Left ventricle myocardium superior (tissue), 1 donor: ENCODE data around the gene ZBED3. TPM values are rescaled to one million over a fixed set of nuclear protein-coding genes. Genes with fewer than 3 reads are reported as not detected.
"Not testable (repeated sequence)": the region's sequence is repeated elsewhere in the genome, so short reads cannot be mapped to it uniquely, and the experiment has no call there.

Experiments
- ATAC-seq: fragments of 200-7000 bp; cut with Tn5 transposase; one replicate; pipeline ENCODE4 v1.9.1; 2020; ENCODE audit warnings: mild to moderate bottlenecking, moderate library complexity
- DNase-seq: peaks from one replicate; pipeline ENCODE4 v3.0.0-alpha.2; 2020
- intact Hi-C: fragments of 100-400 bp; cut with micrococcal nuclease; formaldehyde crosslinking; loops from one replicate; pipeline ENCODE4 v1.11.0; 2022
- total RNA-seq: library from RNA; stranded (reverse); fragmentation: NEBNext Ultra II Directional; extraction: Animal tissue kit (Norgen Biotek cat#: 25700); gene quantifications from one replicate; pipeline ENCODE4 v1.2.1, GENCODE V29; 2021
- donor health status: DM: no; HTN: yes; CAD: no; lungs with severe emphysema.

The ZBED3 gene
- total RNA-seq, 1 donor from 2014 or later: 4.7 TPM

DNA sequence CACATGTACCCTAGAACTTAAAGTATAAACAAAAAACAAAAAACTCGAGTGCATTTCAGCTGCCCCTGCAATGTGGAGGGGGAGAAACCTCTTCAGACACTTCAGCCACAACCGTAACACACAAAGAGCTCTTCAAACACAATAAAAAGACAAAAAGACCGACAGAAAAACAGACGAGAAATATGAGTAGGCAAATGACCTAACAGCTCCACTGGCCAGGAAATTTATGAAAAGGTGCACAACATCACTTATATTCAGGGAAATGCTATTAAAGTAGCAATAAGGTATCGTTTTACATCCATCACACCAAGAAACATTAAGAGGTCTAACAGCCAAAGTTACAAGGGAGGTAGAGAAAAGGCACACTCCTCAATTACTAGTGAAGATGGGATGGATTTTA is 6.2 kb downstream of the ZBED3 start:
- no peak for DNase-seq

DNA sequence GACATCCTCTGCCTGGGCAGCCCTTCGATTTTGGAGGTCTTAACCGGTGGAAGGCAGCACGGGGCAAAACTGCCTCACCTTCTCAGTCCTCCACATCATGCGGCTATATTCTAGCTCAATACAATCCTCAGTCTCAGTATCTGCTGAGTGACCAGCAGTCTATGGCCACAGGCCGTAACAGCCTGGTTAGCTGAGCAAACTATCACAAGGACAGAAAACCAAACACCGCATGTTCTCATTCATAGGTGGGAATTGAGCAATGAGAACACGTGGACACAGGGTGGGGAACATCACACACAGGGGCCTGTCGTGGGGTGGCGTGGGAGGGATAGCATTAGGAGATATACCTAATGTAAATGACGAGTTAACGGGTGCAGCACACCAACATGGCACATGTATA is 6.6 kb downstream of the ZBED3 start:
- DNase-seq, ATAC-seq, intact Hi-C loops: not testable (repeated sequence)

More for the DNA sequence above, 6.2 kb downstream of the ZBED3 start:
- no peak for ATAC-seq
- intact Hi-C loops: no loop called here

DNA sequence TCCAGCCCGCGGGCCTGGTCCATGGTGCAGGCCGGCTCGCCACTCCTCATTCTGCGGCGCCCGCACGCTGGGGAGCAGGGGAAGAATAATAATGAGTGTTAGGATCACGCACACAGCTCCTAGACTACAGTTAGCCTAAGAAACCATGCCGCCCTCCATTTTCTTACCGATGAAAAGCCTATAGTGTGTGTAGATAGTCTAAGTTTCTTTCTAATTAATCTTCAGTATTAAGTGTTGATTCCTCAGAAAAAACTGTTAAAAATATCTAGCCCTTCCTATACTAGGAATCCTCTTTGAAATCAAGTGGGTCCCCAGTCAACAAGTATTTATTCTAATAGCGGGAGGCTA is 9.3 kb downstream of the ZBED3 start:
- ATAC-seq (no peak), DNase-seq (no peak)
- intact Hi-C loops: no loop called here

DNA sequence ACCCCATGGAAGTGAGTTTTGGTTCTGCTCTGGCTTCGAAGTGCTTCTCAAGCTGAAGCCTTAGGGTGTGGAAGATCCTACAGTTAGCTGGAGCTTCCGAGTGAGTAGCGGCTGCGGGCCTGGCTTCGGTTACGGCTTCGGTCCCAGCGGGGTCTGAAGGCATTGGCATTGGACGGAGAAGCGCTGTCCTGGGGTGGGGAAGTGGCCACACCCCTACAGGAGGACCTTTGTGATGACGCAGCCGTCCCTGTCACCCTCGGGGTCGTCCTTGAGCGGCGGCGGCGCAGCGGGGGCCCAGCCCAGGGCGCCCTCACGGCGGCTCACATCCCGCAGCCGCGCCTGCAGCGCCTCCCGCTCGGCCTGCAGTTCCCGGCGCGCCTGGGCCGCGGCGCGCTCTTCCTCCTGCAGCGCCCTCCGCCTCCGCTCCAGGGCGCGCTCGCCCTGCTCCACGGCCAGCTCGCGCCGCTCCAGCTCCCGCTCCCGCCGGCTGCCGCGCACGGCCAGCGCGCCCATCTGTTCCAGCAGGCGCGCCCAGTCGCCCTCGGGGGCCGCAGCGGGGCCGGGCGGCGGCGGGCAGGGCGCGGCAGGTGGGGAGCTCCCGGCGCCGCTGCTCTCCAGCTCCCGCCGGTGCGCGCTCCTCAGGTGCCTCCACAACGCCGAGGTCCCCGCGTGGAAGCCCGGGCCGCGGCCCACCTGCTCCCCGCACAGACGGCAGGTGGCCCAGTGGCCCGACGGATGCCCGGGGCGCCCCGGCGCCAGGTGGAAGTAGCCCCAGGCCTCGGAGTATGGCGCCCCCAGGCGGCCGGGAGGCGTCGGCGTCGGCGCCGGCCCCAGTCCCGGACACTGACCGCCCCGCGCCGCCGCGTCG is 9.9 kb downstream of the ZBED3 start:
- intact Hi-C loops: no loop called here
- DNase-seq: peak; percentile 86
- ATAC-seq: peak; percentile 93

DNA sequence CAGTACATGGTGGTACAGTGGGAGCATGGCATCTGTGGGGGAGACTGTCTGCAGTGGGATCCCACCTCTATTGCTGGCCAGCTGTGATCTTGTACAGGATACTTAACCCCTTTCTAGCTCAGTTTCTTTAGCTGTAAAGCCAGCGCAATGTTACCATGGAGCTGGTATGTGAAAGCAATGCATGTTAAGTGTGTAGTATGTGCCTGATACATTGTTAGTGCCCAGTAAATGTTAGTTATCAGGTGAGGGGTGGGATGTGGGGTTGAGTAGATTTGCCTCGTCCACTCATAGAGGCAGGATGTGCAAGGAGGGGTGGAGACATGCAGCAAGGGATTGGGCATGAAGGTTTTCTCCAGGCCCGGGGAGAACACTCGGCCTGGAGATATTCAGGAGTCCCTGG is 12.3 kb downstream of the ZBED3 start:
- DNase-seq: no peak
- no peak for ATAC-seq
- intact Hi-C loops: no loop called here

- intact Hi-C loops: no loop called here
- DNase-seq: no peak
- no peak for ATAC-seq
Observed at GRCh38 chr5:77073667-77074066, 13.4 kb downstream of the ZBED3 start.

- ATAC-seq (peak; percentile 66), DNase-seq (no peak)
- intact Hi-C loops: no loop called here
Observed at GRCh38 chr5:77066823-77067442, 20.2 kb downstream of the ZBED3 start.

DNA sequence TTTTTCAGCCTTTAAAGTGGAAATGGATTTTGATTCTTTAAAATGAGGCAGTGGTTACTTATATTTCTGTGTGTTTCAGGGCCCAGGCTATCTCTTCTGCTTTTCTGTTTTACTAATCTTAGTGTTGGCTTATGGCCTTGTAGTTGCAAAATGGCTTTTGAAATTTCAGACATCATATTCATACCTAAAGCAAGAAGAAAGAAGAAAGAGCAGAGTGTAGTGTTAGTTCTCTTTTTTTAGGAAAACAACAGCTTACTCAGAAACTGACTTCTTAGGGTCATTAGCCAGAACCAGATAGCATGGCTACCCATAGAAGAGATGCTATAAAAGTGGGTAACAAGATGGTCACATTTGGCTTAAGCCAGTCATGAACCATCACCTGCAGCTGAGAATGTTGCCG is 20.9 kb downstream of the ZBED3 start:
- DNase-seq: no peak
- ATAC-seq: no peak
- intact Hi-C loops: no loop called here

- ATAC-seq (no peak), DNase-seq (no peak)
- intact Hi-C loops: no loop called here
Observed at GRCh38 chr5:77065256-77065655, 21.8 kb downstream of the ZBED3 start.

DNA sequence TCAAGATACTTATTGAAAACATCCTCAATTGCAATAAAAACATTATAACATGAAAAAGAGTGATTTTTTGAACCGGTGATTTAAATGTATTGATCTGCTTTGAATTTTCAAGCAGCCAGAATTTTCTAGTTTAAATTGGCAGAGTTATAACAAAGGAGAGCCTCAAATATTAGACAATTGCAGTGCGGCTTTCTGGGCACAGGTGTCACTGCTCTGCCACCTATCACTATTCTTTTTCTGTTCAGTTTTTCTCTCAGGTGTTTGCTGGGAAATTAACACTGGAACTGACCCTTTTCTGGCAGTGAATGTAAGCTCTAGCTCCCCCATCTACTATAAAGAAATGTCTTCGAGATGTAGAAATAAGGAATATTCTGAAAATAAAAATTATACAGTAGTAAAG is 23.0 kb downstream of the ZBED3 start:
- no peak for ATAC-seq
- no peak for DNase-seq
- intact Hi-C loops: no loop called here

GRCh38 chr5:77046416-77047073 is 40.5 kb downstream of the ZBED3 start:
- intact Hi-C loops: no loop called here
- DNase-seq (no peak), ATAC-seq (no peak)

DNA sequence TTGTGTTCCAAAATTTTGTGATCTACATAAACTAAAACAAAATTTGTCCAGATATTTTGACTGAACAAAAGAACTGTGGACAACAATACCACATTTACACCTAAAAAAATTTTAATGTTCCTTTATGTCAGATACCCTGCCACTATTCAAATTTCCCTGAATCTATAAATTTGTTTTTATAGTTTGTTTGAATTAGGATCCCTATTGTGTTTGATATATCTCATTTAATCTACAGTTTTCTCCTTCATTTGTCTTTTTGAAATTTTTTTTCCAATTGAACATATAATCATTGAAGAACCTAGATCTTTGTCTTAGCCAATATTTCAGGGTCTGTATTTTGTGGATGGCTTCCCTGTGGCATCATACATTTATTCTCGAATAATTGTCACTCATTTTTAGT is 51.1 kb downstream of the ZBED3 start:
- no peak for ATAC-seq
- DNase-seq: no peak
- intact Hi-C loops: no loop called here

DNA sequence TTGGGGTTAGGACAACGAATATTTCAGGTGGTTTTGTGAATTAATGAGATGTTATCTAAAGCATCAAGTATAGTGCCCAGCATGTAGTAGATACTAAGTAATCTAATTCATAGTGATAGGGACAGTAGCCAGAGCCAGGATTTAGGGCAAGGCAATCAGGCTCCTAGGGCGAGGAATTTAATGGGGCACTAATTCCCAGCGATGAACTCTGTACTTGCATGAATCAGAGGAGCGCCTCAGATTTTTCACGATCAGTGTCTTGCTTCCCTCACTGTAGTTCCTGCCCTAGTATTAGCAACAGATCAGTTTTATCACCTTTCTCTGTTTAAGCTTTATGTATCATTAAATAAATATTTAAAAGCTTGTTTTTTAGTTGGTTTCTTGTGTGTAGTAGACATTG is 53.7 kb downstream of the ZBED3 start:
- intact Hi-C loops: no loop called here
- ATAC-seq: no peak
- no peak for DNase-seq

DNA sequence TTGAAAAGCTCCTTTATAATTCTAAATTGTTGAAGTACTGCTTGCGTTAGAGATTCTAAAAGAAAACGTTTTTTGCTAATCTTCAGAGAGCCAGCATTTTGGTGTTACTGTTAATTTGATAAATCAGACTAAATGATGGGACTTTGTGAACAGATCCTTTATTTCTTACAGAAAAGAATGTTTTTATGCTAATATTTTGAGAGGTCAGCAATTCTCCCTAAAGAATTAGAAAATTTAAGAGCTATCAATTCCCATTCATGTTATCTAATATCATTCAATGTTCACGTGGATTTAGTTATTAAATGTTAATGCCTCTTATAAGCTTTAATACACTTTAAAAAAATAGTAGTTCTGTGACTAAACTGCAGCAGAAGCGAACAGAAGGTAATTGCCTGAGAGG is 54.5 kb downstream of the ZBED3 start:
- no peak for ATAC-seq
- DNase-seq: no peak
- intact Hi-C loops: no loop called here

GRCh38 chr5:77031891-77032290 is 55.2 kb downstream of the ZBED3 start:
- no peak for DNase-seq
- no peak for ATAC-seq
- intact Hi-C loops: no loop called here

DNA sequence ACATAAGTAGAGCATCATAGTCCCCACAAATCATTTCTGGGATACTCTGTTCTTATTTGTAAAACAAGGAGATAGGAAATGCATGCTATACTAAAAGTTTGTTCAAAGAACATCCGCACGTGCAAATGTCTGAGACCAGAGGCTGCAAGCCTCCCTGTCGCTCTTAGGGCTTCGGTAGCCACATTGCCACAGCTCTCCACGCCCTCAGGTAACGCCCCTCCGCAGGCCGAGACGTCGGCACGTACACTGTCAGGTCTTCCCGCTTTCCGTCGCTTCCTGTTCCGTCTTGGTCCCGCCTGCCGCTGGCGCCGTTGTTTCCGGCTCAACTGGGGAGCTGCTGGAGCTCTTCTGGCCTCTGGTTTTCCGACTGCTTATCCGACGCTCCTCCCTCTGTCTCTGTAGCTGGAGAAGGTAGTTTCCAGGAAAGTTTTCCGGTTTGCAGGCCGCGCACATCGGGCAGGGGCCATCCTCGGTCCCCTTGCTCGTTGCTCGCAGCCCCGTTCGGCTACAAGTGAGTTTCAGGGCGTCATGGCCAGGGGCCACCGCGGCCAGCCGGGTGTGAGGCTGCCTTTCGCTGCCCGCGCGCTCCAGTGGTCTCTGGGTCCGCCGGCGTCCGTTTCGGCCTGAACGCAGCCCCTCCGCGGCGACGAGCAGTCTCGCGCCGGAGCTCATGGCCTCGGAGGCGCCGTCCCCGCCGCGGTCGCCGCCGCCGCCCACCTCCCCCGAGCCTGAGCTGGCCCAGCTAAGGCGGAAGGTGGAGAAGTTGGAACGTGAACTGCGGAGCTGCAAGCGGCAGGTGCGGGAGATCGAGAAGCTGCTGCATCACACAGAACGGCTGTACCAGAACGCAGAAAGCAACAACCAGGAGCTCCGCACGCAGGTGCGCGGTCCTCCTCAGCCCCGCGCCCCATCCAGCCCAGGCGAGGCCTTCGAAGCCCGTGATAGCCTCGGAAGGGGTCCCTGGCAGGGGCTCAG is 56.7 kb downstream of the ZBED3 start, which contains the start of gene AGGF1:
Gene AGGF1 (plus strand): TSS at position 308 of the 975 bp plus-strand sequence. CDS start 363 bp downstream, at position 671.
- ATAC-seq (peak; percentile 100), DNase-seq (peak; percentile 95)
- intact Hi-C loops: no loop called here

DNA sequence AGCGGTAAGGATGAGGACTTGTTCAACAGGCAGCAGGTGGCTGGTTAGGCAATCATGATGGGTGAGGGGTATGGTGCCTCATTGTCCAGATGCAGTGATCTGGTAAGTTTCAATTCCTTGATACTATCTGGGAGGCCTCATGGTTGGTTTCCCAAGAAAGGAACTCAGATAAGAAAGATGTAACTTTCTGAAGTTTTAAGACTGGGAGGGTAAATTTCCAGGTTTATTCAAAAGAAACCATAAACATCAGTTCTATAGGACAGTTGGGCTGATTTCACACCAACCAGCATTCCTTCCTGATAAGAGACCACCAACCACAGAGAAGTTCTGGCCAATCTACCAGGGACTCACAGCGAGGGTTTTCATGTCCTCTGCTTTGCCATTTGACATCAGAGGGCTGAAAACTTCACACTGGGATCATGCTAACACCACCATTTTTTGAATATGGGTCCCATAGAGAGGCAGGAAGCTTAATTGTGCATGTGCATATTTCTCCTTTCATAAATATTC is 57.7 kb downstream of the ZBED3 start:
- DNase-seq (no peak), ATAC-seq (no peak)
- intact Hi-C loops: no loop called here

DNA sequence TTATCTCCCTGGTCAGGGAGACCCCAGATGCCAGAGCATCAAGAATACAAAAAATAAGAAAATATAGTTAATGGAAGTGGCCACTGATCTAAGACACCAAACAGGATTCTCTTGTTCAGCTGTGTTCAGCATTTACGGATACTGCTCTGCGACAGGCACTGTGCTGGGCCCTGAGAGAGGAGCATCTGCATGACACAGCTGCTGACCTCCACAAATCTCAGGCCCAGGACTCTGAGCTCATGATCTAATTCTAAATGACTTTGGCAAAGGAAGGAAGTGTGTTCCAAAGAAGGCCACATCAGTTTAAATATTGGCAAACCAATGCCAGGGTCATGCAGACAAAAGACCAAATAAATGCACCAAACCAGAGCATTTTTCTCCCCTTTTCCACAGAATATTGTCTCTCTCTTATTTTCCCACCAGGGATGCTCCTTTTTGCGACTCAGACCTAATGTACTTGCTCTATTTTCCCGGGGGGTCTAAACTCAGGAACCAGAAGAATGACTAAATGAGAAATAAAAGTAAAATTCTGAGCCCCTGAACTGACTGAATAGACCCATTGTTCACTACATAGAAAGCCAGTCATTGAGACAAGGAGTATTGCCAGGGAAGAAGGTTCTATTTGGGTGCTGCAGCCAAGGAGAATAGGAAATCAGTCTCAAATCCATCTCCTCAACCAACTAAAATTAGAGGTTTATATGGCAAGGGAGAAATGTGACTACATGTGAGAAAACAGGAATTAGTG is 58.3 kb downstream of the ZBED3 start:
- ATAC-seq: no peak
- DNase-seq: no peak
- intact Hi-C loops: no loop called here
